GM13976 (cell line): Measurements from ENCODE around the gene TRMT6.

Experiments
- DNase-seq: peaks from one replicate; pipeline ENCODE4 v3.0.0; 2012; ENCODE audit warnings: low spot score
- CTCF ChIP-seq: IDR thresholded peaks from 2 replicates; pipeline ENCODE4 v1.5.1; 2012; ENCODE audit warnings: borderline replicate concordance, mild to moderate bottlenecking; ENCODE audit not compliant: insufficient read depth; ENCODE audit errors: extremely low read depth, missing control alignments, control extremely low read depth
- in situ Hi-C: fragments of 300-500 bp; cut with MboI; formaldehyde crosslinking; loops from one replicate; pipeline ENCODE4 v1.12.0; 2022; ENCODE audit warnings: low sequenced_read_pairs, mixed read lengths, inconsistent platforms; ENCODE audit not compliant: unreplicated experiment

Gene TRMT6

GRCh38 chr20:5987383-5987782 is 37.0 kb upstream of the TRMT6 start:
- DNase-seq, result no peak
- in situ Hi-C loops, result no loop called here

GRCh38 chr20:5980720-5981538 is 30.6 kb upstream of the TRMT6 start:
- no peak for TF ChIP-seq CTCF
- in situ Hi-C loops, result no loop called here
- no peak for DNase-seq

More at GRCh38 chr20:5987383-5987782, 37.0 kb upstream of the TRMT6 start:
- TF ChIP-seq CTCF, result no peak

- DNase-seq, result no peak
- TF ChIP-seq CTCF, result no peak
- in situ Hi-C loops, result no loop called here
These were observed 29.5 kb upstream of the TRMT6 start for GRCh38 chr20:5979801-5980200.

- no peak for DNase-seq
- no peak for TF ChIP-seq CTCF
- in situ Hi-C loops, result no loop called here
These were observed 27.6 kb upstream of the TRMT6 start for GRCh38 chr20:5977975-5978374.

GRCh38 chr20:5977223-5977622 is 26.9 kb upstream of the TRMT6 start:
- in situ Hi-C loops, result no loop called here
- DNase-seq, result no peak
- TF ChIP-seq CTCF, result no peak

- no peak for DNase-seq
- in situ Hi-C loops, result no loop called here
- no peak for TF ChIP-seq CTCF
These were observed 25.4 kb upstream of the TRMT6 start for GRCh38 chr20:5975778-5976177.
